H7 (cell line): Measurements from ENCODE around the gene IFITM5. TPM values are rescaled to one million over a fixed set of nuclear protein-coding genes. Genes with fewer than 3 reads are reported as not detected.
"Not testable (repeated sequence)": the region's sequence is repeated elsewhere in the genome, so short reads cannot be mapped to it uniquely, and the experiment has no call there.

ENCODE experiments used
- DNase-seq: peaks from one replicate; pipeline ENCODE4 v3.0.0; 2012
- H3K27me3 ChIP-seq: 2 replicates; pipeline ENCODE4 v1.6.0; 2011; ENCODE audit warnings: mild to moderate bottlenecking, low read length; ENCODE audit not compliant: control insufficient read depth, insufficient read depth
- H3K36me3 ChIP-seq: replicated peaks from 2 replicates; pipeline ENCODE4 v1.5.1; 2011; ENCODE audit warnings: low read length; ENCODE audit not compliant: control insufficient read depth, insufficient read depth
- H3K4me3 ChIP-seq: 2 replicates; pipeline ENCODE4 v1.5.1; 2011; ENCODE audit warnings: low read depth, mild to moderate bottlenecking, control low read depth, low read length, moderate library complexity; ENCODE audit not compliant: insufficient read depth
- total RNA-seq: library from RNA; depleted of rRNA; stranded (reverse); fragments of >200 nt; shearing (Covaris generic); gene quantifications from 2 replicates; pipeline ENCODE4 v1.2.3, GENCODE V29; 2014

Gene IFITM5
- total RNA-seq, 1 experiment from 2014 or later: not detected

DNA sequence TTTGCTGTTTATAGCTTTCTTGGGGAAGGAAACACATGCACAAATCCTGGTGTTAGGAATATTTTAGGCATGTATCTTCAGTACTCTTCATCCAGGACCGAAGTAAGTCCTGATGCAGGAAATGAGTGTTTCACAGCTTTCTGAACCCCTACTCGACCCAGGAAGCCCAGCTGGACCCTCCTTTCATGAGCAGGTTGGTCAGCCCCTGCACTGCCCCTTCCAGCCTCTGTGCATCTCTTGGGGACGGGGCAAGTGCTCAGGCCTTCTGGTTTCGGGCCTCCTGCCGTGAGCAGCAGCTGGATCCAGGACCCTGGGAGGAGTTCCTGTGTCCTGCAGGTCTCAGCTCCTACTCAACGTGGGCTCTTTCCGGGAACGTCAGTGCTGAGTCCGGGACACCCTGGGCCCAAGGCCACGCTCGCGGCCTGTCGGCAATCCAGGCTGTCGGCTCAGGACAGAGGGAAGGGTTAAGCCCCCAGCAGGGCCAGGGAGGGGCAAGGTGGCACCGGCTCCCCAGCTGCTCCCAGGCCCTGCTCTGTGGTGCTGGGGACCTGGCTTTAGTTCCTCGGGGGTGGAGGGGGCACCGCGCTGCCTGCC is 10.8 kb upstream of the IFITM5 start:
- not testable (repeated sequence) for H3K36me3 ChIP-seq, DNase-seq, H3K27me3 ChIP-seq
- peak overlapping the region; percentile 12; the same call in 1 of the 2 replicates for H3K4me3 ChIP-seq

DNA sequence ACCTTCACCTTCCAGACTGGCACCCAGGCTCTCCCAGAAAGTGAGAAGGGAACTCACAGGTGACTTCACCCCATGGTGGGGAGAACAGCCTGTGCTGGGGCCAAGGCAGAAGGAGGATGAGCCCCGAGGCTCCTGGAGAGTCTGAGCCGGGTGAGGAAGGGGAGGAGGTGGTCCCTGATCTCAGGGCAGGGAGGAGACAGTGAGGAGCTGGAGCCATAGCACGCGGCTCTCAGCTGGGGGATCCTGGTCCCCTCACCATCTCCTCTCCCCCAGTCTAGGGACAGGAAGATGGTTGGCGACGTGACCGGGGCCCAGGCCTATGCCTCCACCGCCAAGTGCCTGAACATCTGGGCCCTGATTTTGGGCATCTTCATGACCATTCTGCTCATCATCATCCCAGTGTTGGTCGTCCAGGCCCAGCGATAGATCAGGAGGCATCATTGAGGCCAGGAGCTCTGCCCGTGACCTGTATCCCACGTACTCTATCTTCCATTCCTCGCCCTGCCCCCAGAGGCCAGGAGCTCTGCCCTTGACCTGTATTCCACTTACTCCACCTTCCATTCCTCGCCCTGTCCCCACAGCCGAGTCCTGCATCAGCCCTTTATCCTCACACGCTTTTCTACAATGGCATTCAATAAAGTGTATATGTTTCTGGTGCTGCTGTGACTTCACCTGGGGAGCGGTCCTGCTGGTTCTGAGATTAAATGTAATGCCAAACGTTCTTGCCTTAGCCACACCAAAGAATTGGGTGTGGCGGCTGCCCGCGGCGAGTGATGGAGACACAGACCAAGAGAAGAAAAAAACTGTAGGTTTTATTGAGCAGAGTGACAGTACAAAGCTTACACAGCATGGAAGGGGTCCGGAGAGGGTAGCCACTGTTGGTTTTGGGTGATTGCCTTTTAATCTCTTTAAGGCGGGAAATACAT is 9.7 kb upstream of the IFITM5 start:
- H3K36me3 ChIP-seq, H3K27me3 ChIP-seq, DNase-seq: not testable (repeated sequence)
- H3K4me3 ChIP-seq: peak overlapping the region; percentile 27

DNA sequence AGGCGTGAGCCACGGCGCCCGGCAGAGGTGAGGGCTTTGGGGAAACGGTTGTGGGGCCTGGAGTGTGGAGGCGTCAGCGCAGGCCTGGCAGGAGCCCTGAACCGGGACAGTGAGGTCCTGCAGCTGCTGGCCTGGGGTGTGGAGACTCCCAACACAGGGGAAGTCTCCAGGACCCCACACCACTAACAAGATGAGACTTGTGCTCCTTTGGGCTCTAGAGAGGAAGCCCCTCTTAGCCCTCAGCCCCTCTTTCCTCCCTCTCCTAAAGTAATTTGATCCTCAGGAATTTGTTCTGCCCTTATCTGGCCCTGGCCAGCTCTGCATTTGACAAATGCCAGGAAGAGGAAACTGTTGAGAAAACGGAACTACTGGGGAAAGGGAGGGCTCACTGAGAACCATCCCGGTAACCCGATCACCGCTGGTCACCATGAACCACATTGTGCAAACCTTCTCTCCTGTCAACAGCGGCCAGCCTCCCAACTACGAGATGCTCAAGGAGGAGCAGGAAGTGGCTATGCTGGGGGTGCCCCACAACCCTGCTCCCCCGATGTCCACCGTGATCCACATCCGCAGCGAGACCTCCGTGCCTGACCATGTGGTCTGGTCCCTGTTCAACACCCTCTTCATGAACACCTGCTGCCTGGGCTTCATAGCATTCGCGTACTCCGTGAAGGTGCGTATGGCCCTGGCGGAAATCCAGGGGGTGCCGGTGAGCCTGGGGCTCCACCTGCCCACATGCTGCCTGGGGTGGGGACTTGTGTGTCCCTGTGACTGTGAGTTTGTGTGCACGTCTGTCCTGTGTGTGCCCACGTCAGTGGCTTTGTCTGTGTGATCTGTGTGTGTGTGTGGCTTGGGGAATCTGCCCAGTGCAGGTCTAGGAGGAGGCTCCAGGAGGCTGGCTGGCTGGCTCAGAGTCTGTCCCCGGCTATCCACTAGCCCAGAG is 8.7 kb upstream of the IFITM5 start, which contains the start of gene IFITM2:
TSS of gene IFITM2 (plus strand) at position 51 of the 943 bp plus-strand sequence. CDS start at position 428, 377 bp downstream.
- not testable (repeated sequence) for H3K36me3 ChIP-seq, H3K27me3 ChIP-seq
- peak within 1 kb of the TSS; percentile 58 for H3K4me3 ChIP-seq
- DNase-seq: peak; percentile 79

DNA sequence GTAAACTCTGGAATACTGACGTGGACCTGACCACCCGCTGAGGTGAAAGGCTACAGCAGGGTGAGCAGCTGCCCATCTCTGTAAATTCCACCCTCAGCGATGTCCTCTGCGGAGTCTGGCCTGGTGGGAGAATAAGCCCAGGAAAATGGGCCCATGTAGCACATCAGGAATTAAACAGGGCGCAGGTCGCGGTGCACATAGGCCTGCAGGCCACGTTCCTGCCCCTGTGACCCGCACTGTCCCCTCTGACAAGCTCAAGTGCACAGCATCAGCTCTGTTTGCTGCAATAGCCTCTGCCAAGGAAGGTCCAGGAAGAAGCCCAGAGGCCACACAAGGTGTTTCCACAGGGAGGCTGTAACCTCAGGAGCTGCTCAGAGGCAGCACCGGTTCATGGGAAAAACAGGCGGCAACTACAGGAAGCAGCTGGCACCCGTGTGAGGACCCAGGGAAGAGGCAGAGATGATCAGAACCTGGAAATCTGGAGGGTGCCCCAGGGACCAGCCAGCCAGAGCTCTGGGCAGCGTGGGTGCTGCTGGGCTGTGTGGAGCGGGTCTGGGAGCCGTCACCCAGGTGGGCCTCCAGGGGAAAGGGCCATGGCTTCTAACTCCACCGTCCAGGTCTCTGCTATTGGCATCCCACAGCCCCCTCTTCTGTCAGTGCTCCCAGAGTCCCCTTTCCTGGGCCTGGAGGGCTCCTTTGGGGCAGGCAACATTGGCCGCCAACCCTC is 7.5 kb upstream of the IFITM5 start:
- DNase-seq: no peak
- Histone ChIP-seq H3K36me3 (no peaks in the 10 kb centered on the region), H3K27me3 (no peaks in the 10 kb centered on the region), H3K4me3 (no peak overlapping the region)

DNA sequence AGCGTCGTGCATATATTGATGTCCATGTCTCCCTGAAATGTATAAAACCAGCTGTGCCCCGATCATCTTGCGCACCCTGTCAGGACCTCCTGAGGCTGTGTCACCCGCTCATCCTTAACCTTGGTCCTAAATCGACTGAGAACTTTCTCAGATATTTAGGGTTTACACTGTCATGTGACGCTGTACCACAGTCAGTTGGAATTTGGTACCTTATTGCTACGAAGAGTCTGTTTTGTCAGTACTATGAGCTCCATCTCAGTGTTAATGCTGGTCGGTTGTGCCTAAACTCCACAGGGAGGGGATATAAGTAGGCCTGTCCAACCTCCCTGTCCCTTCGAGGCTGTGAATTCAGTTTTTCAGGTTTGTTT is 6.5 kb upstream of the IFITM5 start:
- no peak for DNase-seq
- no peak overlapping the region for H3K4me3 ChIP-seq
- H3K27me3 ChIP-seq: no peaks in the 10 kb centered on the region
- H3K36me3 ChIP-seq: no peaks in the 10 kb centered on the region

DNA sequence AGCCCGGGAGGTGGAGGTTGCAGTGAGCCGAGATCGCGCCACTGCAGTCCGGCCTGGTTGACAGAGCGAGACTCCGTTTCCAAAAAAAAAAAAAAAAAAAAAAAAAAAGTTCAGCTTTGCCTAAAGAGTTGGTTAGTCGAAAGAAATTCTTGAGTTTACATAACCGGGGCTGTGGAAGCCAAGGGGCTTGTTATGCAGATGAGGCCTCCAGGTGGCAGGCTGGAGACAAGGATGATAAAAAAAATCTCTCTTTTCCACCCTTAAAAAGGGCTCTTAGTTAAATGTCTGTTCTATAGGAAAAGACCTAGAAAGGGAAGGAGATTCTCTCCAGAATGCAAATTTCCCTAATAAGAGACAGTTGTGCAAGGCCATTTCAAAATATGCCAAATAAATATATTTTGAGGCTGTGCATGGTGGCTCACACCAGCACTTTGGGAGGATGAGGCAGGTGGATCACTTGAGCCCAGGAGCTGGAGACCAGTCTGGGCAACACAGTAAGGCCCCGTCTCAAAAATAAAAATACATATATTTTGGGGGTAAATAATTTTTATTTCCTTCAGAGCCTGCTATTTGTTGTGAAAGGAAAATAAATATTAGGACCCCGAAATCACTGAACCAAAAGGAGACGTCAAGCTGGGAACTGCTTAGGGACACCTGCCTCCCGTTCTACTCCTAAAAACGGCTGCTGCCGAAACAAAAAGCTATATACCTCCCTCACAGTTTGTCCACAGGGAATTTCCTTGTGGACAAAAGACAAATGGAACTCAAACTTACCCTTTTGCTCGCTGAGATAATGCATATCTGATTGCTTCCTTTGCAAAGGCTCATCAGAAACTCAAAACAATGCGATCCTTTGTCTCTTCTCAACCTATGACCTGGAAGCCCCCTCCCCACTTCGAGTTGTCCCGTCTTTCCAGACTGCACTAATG is 5.9 kb upstream of the IFITM5 start:
- no peaks in the 10 kb centered on the region for H3K27me3 ChIP-seq
- peak; percentile 93 for DNase-seq
- no peak overlapping the region for H3K4me3 ChIP-seq
- no peaks in the 10 kb centered on the region for H3K36me3 ChIP-seq

DNA sequence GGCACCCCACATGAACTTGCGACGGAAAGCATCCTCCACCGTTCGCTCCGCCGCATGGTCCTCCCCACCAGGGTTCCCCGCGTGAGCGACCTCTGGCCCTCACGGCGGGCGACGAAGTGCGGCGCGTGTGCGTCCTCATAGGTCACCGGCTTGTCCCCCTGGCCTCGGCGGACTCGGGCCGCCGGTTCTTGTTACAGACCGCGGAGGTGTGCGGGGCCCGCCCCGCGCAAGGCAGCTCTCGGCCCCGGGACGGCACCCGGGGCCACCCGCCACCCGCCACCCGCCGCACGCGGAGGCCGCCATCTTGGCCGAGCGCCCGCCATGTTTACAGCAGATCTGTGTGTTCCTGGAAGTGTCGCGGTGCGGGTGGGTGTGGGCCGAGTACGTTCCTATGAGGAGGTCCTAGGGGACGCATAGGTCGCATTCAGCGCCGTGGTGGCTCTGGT is 4.8 kb upstream of the IFITM5 start:
- Histone ChIP-seq H3K36me3 (no peaks in the 10 kb centered on the region), H3K27me3 (no peaks in the 10 kb centered on the region), H3K4me3 (no peak overlapping the region)
- peak; percentile 72 for DNase-seq

DNA sequence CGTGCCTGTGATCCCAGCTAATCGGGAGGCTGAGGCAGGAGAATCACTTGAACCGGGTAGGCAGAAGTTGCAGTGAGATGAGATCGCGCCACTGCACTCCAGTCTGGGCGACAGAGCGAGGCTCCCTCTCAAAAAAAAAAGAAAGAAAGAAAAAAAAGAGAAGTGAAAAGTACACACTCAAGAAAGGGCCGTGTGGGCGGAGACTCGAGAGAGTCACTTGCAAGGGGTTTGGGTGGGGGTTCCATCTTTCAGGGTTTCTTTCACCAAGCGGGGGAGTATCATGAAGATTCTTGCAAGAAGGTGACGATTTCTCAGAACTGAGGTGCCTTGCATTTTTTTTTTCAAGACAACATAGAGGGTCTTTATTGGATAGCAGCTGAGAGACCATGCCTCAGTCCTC is 4.0 kb upstream of the IFITM5 start:
- H3K4me3 ChIP-seq: no peak overlapping the region
- H3K27me3 ChIP-seq: no peaks in the 10 kb centered on the region
- no peak for DNase-seq
- H3K36me3 ChIP-seq: no peaks in the 10 kb centered on the region

DNA sequence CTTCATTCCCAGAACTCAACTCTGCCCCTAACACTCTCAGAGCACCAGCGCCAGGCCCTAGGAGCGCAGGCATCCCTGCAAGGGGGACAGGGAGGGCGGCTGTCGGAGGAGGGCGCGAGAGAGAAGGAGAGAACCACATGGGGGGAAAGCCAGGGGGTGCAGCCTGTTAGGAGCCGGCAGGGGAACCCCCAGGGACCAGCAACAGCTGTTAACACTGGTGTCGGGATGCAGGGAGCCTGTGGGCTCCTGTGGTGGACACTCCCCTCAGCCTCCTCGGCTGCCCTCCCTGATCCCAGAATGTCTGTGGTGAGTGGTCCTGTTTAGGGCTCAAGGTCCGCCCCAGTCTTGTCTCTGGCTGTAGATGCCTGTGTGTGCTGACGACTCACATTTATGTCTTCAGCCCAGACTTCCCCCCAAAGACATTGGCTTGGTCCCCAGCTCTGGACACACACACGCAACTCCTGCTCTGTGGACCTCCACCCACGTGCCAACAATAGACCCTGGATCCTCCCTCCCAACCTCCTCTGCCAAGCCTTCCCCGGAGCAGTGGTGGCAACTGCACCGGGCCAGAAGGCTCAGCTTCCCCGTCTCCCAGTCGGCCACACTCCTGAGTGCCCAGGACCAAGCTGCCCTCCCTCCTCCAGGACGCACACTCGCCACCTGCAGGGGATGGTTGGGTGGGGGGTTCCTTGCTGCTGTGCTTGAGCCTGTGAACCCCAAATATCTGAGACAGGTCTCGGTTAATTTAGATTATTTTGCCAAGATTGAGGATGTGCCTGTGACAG is 817 bp upstream of the IFITM5 start:
- H3K27me3 ChIP-seq: no peaks in the 10 kb centered on the region
- peak; percentile 92 for DNase-seq
- H3K36me3 ChIP-seq: no peaks in the 10 kb centered on the region
- H3K4me3 ChIP-seq: no peak overlapping the region

DNA sequence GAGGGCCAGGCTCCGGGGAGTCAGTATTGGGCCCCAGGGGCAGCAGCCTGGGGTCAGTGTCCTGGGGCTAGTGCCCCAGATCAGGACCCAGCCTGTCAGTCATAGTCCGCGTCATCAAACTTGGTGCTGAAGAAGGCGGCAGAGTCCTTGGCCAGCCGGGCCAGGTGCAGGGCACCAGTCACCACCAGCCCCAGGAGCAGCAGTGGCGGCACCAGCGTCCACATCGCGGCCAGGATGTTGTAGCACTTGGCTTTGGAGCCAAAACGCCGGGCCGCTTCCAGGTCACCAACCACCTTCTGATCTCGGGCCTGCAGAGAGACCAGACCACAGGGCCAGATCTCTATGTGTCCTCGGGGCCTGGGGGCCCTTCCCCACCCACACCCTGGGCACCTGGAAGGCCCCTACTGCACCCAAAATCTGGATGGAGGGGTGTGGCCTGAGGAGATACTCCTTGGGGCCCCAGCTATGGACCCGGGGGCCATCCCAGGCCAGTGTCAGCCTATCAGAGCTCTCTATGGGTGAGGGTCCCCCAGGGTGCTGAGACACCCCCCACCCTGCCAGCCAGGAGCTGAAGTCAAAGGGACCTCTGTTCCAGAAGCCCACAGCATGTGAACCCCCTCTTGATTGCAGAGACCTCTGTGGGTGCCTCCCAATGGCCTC is 790 bp downstream of the IFITM5 start:
- H3K36me3 ChIP-seq: no peaks in the 10 kb centered on the region; the same call in 1 of the 2 replicates
- DNase-seq: peak; percentile 59

DNA sequence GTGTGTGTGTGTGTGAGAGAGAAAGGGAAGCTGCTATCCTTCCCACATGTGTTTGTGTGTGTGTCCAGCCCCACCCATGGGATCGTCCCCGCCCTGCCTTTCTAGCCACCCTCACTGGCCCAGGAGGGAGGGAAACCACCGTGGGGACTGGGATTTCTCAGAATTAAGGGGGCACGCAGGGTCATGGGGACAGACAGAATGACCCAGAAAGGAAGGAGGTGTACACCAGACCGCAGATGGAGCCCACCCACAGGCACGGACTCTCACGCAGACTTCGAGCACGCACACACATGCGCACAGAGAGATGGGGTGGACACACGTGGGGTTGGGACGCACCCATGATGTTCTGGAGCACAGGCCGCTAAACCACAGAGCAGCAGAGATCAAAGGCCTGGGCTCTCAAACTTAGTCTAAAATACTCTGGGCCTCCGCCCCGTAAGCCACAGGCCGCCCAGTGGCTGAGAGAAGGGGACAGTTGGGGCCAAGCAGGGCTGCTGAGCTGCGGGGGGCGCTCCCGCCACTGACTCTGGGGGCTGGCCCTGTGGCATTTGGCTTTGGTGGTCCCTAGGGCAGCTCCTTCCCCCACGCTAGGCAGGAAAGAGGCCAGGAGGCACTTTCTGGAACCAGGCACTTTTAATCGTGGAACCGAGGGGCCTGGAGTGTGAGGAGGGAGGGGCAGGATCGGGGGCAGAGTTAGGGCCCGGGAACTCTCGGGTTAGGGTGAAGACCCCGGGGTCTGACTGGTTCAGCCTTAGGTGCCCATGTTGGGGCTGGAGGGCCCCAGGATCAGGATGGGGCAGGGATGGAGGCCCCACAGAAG is 1.5 kb downstream of the IFITM5 start:
- no peaks in the 10 kb centered on the region for H3K27me3 ChIP-seq
- peaks cover 2% of the 10 kb centered on the region for H3K36me3 ChIP-seq
- peak; percentile 66 for DNase-seq

More for the DNA sequence above, 790 bp downstream of the IFITM5 start:
- Histone ChIP-seq H3K27me3 (no peaks in the 10 kb centered on the region), H3K4me3 (no peak overlapping the region)

More for the DNA sequence above, 1.5 kb downstream of the IFITM5 start:
- no peak overlapping the region for H3K4me3 ChIP-seq
